DOHH2 (cell line): ENCODE data around the gene GCH1.
A peak's percentile ranks its signal among the peaks of the same experiment; 100 is the strongest.

ENCODE experiments used
- H3F3A ChIP-seq: fragments of 200-600 bp; sonication (generic), shearing (Covaris generic); 2 replicates; pipeline ENCODE4 v1.6.0; 2016; ENCODE audit warnings: antibody characterized with exemption, mild to moderate bottlenecking; ENCODE audit not compliant: control insufficient read depth, insufficient read depth
- H3K27ac ChIP-seq: fragments of 200-600 bp; sonication (generic); 2 replicates; pipeline ENCODE4 v1.5.1; 2014; ENCODE audit warnings: low read depth, mild to moderate bottlenecking, low read length, moderate library complexity
- H3K27me3 ChIP-seq: fragments of 200-600 bp; sonication (generic); 2 replicates; pipeline ENCODE4 v1.6.1; 2014; ENCODE audit warnings: mild to moderate bottlenecking, low read length, mixed read lengths; ENCODE audit not compliant: control insufficient read depth
- H3K36me3 ChIP-seq: fragments of 200-600 bp; sonication (generic); 2 replicates; pipeline ENCODE4 v1.6.1; 2014; ENCODE audit warnings: mild to moderate bottlenecking, low read length, moderate library complexity, mixed read lengths; ENCODE audit not compliant: control insufficient read depth
- H3K4me1 ChIP-seq: fragments of 200-600 bp; sonication (generic); 2 replicates; pipeline ENCODE4 v1.6.1; 2014; ENCODE audit warnings: mild to moderate bottlenecking, low read length, mixed read lengths; ENCODE audit not compliant: control insufficient read depth
- H3K4me2 ChIP-seq: fragments of 200-600 bp; sonication (generic); 2 replicates; pipeline ENCODE4 v1.6.0; 2014; ENCODE audit warnings: mild to moderate bottlenecking, low read length, moderate library complexity
- H3K4me3 ChIP-seq: fragments of 200-600 bp; sonication (generic); 2 replicates; pipeline ENCODE4 v1.5.1; 2014; ENCODE audit warnings: mild to moderate bottlenecking, low read length, mixed read lengths
- H3K79me2 ChIP-seq: fragments of 200-600 bp; sonication (generic); 2 replicates; pipeline ENCODE4 v1.6.1; 2014; ENCODE audit warnings: mild to moderate bottlenecking, low read length, mixed read lengths; ENCODE audit not compliant: control insufficient read depth
- H3K9me2 ChIP-seq: fragments of 200-600 bp; sonication (generic); replicated peaks from 2 replicates; pipeline ENCODE4 v1.6.1; 2014; ENCODE audit warnings: mild to moderate bottlenecking, low read length, mixed read lengths; ENCODE audit not compliant: control insufficient read depth
- H3K9me3 ChIP-seq: fragments of 200-600 bp; sonication (generic); 2 replicates; pipeline ENCODE4 v1.6.1; 2014; ENCODE audit warnings: antibody characterized with exemption, low read length, mixed read lengths; ENCODE audit not compliant: control insufficient read depth, insufficient read depth
- H4K20me1 ChIP-seq: fragments of 200-600 bp; sonication (generic); 2 replicates; pipeline ENCODE4 v1.6.0; 2014; ENCODE audit warnings: low read depth, mild to moderate bottlenecking, antibody characterized with exemption, low read length, moderate library complexity; ENCODE audit not compliant: control insufficient read depth, insufficient read depth
- EZH2phosphoT487 ChIP-seq: fragments of 200-600 bp; sonication (generic); IDR thresholded peaks from 2 replicates; pipeline ENCODE4 v1.6.1; 2017; ENCODE audit warnings: borderline replicate concordance, mild to moderate bottlenecking, antibody characterized with exemption, low read length, moderate library complexity, mixed read lengths
- TF ChIP-seq, protein P1 (sequence below): fragments of 200-600 bp; sonication (generic); IDR thresholded peaks from one replicate; pipeline ENCODE4 v1.5.1; 2014; ENCODE audit warnings: antibody characterized with exemption, mild to moderate bottlenecking, low read depth, low read length; ENCODE audit not compliant: poor library complexity, severe bottlenecking

GCH1 gene

DNA sequence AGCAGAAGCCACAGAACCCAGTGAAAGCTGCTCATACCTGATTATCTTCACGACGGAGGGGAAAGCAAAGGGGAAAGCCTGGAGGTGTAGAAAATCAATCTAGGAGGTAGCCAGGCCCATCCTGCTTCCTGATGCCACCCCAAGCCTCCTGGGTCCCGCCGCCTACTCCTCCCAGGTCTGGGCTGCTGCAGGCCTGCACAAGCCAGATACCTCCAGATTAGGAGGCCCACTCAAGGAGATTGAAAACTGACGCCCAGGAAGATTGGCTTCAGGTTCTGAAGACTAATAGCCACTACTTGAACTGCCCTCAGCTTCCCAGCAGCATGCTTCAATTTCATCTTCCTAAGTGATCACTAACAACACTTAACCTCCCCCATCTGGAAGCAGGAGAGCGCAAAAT, 87.1 kb downstream of the GCH1 start:
- H3K36me3 ChIP-seq = no peaks in the 10 kb centered on the region
- H3K9me3 ChIP-seq = no peaks in the 10 kb centered on the region
- H3K9me2 ChIP-seq = no peaks in the 10 kb centered on the region
- H3K4me2 ChIP-seq = no peak overlapping the region
- no peaks in the 10 kb centered on the region for H3F3A ChIP-seq
- TF ChIP-seq, protein P1, sequence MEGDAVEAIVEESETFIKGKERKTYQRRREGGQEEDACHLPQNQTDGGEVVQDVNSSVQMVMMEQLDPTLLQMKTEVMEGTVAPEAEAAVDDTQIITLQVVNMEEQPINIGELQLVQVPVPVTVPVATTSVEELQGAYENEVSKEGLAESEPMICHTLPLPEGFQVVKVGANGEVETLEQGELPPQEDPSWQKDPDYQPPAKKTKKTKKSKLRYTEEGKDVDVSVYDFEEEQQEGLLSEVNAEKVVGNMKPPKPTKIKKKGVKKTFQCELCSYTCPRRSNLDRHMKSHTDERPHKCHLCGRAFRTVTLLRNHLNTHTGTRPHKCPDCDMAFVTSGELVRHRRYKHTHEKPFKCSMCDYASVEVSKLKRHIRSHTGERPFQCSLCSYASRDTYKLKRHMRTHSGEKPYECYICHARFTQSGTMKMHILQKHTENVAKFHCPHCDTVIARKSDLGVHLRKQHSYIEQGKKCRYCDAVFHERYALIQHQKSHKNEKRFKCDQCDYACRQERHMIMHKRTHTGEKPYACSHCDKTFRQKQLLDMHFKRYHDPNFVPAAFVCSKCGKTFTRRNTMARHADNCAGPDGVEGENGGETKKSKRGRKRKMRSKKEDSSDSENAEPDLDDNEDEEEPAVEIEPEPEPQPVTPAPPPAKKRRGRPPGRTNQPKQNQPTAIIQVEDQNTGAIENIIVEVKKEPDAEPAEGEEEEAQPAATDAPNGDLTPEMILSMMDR = no peak
- TF ChIP-seq EZH2phosphoT487 = no peak
- H3K27ac ChIP-seq = no peak overlapping the region
- no peaks in the 10 kb centered on the region for H4K20me1 ChIP-seq
- no peaks in the 10 kb centered on the region for H3K79me2 ChIP-seq
- no peaks in the 10 kb centered on the region for H3K4me1 ChIP-seq
- no peaks in the 10 kb centered on the region for H3K27me3 ChIP-seq
- H3K4me3 ChIP-seq = no peak overlapping the region

DNA sequence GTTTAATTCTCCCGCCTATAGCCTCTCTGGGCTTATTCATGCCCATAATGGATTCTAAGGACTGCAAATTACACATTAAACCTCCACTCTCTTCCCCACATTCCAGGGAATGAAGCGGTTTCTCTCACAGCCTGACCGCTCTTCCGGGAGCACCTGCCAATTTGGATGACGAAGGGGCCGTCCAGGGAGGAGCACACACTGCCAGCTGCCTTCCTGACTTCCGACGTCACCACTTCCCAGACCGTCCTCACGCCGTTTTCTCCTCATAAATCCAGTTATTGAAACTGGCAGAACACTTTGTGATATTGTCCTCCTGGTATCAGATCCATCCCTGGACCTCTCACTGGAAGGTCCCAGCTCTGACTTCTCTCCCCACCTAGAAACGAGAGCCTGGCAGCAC, 87.6 kb downstream of the GCH1 start:
- TF ChIP-seq EZH2phosphoT487 = no peak
- TF ChIP-seq, protein P1 = no peak
- Histone ChIP-seq H3K27ac (no peak overlapping the region), H3K4me1 (no peaks in the 10 kb centered on the region), H3F3A (no peaks in the 10 kb centered on the region), H3K4me3 (no peak overlapping the region), H3K27me3 (no peaks in the 10 kb centered on the region), H3K9me2 (no peaks in the 10 kb centered on the region), H3K9me3 (no peaks in the 10 kb centered on the region), H3K79me2 (no peaks in the 10 kb centered on the region), H3K36me3 (no peaks in the 10 kb centered on the region), H3K4me2 (no peak overlapping the region), H4K20me1 (no peaks in the 10 kb centered on the region)

DNA sequence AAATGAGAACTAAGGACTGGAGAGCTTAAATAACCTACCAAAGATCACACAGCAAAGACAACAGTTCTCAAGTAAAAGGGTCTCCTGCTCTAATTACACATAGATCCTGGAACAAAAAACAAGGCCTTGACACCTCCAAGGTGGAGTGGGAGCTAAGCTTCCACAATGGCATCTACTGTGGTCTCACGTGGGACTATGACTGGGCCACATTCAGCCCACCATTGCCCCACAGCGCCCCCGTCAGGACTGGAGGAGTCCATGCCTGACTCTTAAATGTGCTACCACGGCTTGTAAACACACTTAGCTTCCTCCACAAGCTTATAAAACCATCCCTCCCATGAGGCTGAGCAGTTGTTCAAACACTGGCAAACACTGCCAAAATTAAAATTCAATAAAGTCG, 88.5 kb downstream of the GCH1 start:
- Histone ChIP-seq H3K4me3 (no peak overlapping the region), H3K27ac (no peak overlapping the region), H3K4me2 (no peak overlapping the region), H3K9me2 (no peaks in the 10 kb centered on the region), H4K20me1 (no peaks in the 10 kb centered on the region), H3K9me3 (no peaks in the 10 kb centered on the region), H3K79me2 (no peaks in the 10 kb centered on the region), H3K27me3 (no peaks in the 10 kb centered on the region), H3K4me1 (no peaks in the 10 kb centered on the region), H3K36me3 (no peaks in the 10 kb centered on the region), H3F3A (no peaks in the 10 kb centered on the region)
- TF ChIP-seq EZH2phosphoT487 = no peak
- TF ChIP-seq, protein P1 = peak; percentile 52

DNA sequence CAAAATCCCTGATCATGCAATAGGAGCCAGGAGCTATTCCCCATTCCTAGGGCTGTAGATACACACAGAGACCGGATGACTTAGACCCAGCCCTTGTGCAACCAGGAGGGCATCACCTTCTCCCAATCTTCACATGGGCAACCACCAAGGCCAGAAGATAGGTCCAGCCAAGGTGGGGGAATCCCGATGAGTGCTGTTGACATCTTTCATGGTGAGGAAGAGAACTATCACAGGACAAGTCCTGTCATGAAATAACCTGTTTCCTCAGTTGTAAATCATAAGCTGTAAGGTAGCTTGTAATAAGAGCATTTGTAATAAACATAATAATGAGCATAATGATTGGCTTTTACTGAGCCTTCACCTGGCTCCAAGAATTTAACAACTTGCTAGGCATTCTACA, 89.5 kb downstream of the GCH1 start:
- H3K27ac ChIP-seq = no peak overlapping the region
- TF ChIP-seq, protein P1 = no peak
- no peak for TF ChIP-seq EZH2phosphoT487
- no peaks in the 10 kb centered on the region for H3K9me3 ChIP-seq
- H3F3A ChIP-seq = no peaks in the 10 kb centered on the region
- no peaks in the 10 kb centered on the region for H3K27me3 ChIP-seq
- no peaks in the 10 kb centered on the region for H3K36me3 ChIP-seq
- H3K79me2 ChIP-seq = no peaks in the 10 kb centered on the region
- no peak overlapping the region for H3K4me3 ChIP-seq
- no peaks in the 10 kb centered on the region for H3K4me1 ChIP-seq
- H4K20me1 ChIP-seq = no peaks in the 10 kb centered on the region
- no peaks in the 10 kb centered on the region for H3K9me2 ChIP-seq
- H3K4me2 ChIP-seq = no peak overlapping the region
